Stimulated activated CD4-positive, alpha-beta T cell treated with anti-CD3 and anti-CD28 coated beads, Interleukin-1b, Interleukin-23, amount 100 ng/mL, for 24 hours (primary cell): ENCODE measurements around the gene SELENOF.

Experiments
- DNase-seq, 4 experiments: peaks; one replicate each; pipeline ENCODE4 v3.0.0-alpha.2; 2020; ENCODE audit warnings: low read depth in 4 of 4, low spot score in 1 of 4

SELENOF gene

DNA sequence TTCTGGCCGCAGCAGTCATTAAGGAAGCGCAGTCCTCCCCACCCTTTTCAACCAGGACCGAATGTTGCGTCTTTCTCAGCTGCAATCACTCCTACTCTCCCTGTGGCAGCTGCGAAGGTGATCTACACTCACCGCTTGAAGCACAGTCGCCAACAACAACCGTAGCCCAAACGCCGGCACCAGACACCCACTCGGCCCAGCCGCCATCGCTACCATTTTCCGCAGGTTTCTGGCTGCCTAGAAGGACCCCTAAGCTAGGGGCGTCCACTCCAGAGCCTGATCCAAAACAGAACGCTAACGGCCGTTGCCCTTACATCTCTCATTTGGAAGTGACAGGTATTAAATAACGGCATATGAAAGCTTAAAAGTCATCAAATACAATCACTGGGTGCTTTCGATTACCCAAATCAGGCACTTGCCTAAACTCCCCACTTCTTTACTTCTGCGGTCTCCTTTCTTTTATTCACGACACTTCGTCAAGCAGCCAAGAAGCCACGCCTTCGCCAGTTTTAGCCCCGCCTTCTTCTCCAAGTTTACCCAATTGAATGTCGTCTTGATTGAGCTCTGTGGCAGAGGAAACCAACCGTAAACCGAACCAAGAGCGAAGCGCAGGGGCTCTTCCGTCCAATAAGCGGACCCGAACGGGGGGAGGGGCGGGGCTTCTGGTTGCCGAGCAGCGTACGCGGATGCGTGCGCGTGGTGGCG lies at the start of gene SELENOF:
Gene SELENOF, minus strand, starts transcription at position 231 of the 705 bp plus-strand sequence. Its CDS starts 15 bp downstream, at position 216.
- peak; percentile 96 to 99 (median 98) for DNase-seq

GRCh38 chr1:86960548-86960947 lies 46.6 kb upstream of the SELENOF start:
- no peak for DNase-seq

DNA sequence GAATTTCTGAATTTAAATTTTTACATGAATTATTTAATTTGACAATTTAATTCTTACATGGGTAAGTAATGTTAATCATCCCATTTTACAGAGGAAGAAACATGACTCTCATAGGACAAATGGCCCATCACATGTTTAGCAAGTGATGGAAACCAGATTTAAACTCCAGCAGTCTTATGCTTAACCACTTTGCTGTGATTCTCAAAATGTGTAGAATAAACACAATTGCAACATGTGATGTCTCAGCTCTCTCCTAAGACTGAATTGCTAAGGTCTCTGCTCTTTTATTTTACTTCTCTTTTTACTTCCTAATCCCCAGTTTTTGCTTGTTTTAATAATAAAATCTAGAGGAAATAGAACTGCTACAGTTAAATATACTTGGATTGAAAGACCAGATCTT lies 43.3 kb upstream of the SELENOF start:
- no peak for DNase-seq

DNA sequence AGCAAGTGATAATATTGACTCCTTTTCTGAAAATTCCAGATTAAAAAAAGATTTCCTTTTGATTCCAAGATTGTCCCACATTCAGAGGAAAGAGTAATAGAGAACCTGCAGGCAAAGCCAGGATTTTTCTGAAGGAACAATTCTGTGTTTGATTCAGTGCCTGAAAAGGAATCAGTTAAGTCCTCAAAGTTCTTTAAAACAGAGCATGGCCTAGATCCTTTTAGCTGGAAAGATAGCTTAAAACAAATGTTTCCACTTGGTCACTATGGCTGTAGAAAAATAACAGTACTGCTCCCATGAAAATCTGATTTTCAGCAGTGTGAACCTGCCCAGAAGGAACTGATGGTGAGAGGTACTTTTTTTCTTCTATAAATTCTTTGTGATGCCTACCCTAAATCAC lies 42.3 kb upstream of the SELENOF start:
- no peak for DNase-seq

GRCh38 chr1:86955678-86956077 lies 41.8 kb upstream of the SELENOF start:
- no peak for DNase-seq

DNA sequence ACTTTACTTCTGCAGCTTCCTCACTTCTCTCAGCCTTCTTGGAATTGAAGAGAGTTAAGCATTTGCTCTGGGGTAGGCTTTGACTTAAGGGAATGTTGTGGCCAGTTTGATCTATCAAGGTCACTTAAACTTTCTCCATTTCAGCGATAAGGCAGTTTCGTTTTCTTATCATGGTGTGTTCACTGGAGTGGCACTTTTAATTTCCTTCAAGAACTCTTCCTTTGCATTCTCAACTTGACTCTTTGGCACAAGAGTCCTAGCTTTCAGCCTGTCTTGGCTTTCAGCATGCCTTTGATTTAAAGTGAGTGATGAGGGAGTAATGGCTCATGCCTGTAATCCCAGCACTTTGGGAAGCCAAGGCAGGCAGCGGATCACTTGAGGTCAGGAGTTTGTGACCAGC lies 39.2 kb upstream of the SELENOF start:
- DNase-seq = no peak

DNA sequence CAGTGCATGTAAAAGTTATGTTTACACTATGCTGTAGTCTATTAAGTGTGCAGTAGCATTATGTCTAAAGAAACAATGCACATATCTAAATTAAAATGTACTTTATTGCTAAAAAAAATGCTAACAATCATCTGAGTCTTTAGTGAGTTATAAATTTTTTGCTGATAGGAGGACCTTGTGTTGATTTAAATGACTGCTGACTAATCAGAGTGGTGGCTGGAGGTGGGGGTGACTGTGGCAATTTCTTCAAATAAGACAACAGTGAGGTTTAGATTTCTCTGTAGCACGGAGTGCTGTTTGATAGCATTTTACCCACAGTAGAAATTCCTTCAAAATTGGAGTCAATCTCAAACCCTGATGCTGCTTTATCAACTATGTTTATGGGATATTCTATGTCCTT lies 37.5 kb upstream of the SELENOF start:
- DNase-seq = no peak

- DNase-seq = no peak
Measured at GRCh38 chr1:86950712-86951419, 36.9 kb upstream of the SELENOF start.

GRCh38 chr1:86948212-86948611 lies 34.3 kb upstream of the SELENOF start:
- DNase-seq = no peak

- DNase-seq = no peak
Measured at GRCh38 chr1:86942743-86943142, 28.8 kb upstream of the SELENOF start.

DNA sequence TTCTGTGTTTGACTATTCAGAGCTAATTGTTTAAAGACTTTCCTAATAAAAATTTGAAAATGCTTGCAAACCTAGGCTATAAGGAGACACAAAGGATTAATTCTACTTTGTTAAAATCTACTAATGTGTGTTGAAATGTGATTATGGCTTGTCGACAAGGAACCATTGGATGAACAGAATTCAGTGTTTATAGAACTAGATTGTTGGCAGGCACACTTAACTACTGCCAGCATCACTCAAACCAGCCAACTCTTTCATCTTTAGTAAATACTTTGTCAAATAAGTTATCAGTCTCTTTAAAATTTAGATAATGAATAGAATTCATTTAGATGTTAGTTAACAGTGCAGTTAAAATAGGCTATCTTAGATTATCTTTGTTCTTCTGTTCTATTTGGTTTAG lies 28.1 kb upstream of the SELENOF start:
- no peak for DNase-seq

DNA sequence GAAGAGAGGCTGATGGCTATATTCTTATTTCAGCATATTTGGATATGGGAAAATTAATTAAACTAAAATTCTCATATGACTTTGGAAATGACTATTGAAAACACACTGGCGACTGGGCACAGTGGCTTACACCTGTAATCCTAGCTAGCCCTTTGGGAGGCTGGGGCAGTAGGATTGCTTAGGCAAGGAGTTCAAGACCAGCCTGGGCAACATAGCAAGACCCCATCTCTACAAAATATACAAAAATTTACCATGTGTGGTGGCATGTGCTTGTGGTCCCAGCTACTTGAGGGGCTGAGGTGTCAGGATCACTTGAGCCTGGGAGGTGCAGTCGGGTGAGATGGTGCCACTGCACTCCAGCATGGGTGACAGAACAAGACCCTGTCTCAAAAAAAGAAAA lies 26.7 kb upstream of the SELENOF start:
- no peak for DNase-seq

- no peak for DNase-seq
Measured at GRCh38 chr1:86939406-86939805, 25.5 kb upstream of the SELENOF start.

GRCh38 chr1:86938855-86939254 lies 24.9 kb upstream of the SELENOF start:
- no peak for DNase-seq

DNA sequence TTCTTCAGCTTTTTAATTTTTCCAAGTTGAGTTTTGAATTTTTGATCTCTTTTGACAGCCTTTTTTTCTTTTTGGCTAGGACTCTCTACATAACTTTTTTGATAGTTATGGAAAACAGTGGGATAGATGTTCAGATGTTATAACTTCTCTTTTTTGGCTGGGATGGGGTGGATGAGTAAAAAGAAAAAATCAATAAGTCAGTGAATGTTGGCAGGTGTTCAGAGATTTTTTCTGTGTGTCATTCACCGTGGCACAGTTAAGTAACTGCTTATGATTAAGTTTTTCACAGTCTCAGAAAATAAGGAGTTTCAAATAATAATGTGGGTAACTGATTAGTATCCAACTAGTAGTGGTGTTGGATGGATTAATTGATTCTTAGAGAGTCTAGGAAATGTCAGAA lies 24.5 kb upstream of the SELENOF start:
- DNase-seq = no peak

- no peak for DNase-seq
Measured at GRCh38 chr1:86933562-86934377, 19.8 kb upstream of the SELENOF start.

DNA sequence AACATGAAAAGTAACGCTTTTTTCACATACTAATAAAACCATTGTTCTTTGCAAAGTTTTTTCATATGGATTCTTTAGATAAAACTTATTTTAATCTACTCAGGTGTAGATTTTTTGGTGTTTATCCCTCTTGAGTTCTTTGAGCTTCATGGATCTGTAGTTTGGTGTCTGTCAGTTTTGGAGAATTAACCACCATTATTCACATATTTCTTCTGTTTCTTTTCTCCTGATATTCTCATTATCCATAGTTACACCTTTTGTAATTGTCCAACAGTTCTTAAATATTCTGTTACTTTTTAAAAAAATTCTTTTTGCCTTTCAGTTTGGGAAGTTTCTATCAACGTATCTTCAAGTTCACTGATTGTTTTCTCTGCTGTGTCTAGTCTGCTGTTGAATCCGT lies 19.1 kb upstream of the SELENOF start:
- no peak for DNase-seq

GRCh38 chr1:86928819-86929218 lies 14.9 kb upstream of the SELENOF start:
- DNase-seq = no peak

DNA sequence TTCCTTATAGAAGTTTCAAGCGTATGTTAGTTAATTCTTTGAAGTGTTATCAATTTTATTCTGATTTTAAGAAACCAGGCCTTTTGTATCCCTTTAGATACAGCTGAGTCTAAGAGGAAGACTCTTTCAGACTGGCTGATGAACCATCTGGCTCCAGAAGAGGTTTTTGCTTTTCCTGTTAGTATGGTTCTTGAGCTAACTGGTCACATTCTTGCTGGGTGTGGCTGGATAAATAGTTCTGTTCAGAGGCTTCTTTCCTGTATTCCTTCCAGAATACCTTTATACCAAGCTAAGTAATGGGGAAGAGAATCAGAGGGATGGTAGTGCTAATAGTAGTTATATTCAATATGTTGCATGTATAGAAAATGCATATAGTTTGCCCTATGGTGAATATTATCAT lies 13.0 kb upstream of the SELENOF start:
- no peak for DNase-seq

DNA sequence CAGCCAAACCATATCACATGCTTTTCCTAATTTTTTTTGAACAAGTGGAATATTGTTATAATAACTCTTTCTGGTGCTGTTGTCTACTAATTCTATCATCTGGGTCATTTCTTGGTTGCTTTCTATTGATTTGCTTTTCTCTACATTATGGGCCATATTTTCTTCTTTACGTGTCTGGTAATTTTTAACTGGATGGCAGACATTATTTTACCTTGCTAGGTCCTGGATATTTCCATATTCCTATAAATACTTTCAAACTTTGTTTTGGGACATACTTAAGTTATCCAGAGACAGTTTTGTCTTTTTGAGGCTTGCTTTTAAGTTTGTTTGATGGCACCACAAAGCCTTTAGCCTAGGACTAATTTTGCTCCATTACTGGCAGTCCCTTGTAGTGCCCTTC lies 11.8 kb upstream of the SELENOF start:
- DNase-seq = no peak

- DNase-seq = no peak
Measured at GRCh38 chr1:86924324-86924960, 10.5 kb upstream of the SELENOF start.

DNA sequence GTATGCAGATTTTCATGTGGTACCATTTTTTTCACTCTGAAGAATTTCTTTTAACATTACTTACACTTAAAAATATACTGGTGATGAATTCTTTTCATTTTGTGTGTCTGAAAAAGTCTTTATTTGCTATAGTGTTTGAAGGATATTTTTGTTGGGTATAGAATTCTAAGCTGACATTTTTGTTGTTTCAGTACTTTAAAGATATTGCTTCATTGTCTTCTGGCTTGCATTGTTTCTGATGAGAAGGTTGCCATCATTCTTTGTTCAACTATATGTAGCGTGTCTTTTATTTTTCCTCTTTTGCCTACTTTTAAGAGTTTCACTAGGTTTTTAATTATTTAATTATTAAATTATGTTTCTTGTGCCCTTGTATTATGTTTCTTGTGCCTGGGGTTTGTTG lies 8.5 kb upstream of the SELENOF start:
- no peak for DNase-seq
